ENCODE measurements around the gene ABCA4.

The ABCA4 gene

GRCh38 chr1:94079080-94079940 is 41.6 kb downstream of the ABCA4 start:
- no peak for DNase-seq

GRCh38 chr1:94072840-94073522 is 48.0 kb downstream of the ABCA4 start:
- no peak for DNase-seq

GRCh38 chr1:94071976-94072375 is 49.0 kb downstream of the ABCA4 start:
- DNase-seq = no peak

GRCh38 chr1:94071391-94071790 is 49.6 kb downstream of the ABCA4 start:
- no peak for DNase-seq

GRCh38 chr1:94070865-94071264 is 50.1 kb downstream of the ABCA4 start:
- no peak for DNase-seq

- DNase-seq = no peak
Observed at GRCh38 chr1:94069919-94070285, 51.0 kb downstream of the ABCA4 start.

GRCh38 chr1:94068999-94069918 is 51.7 kb downstream of the ABCA4 start:
- no peak for DNase-seq

- DNase-seq = no peak
Observed at GRCh38 chr1:94068096-94068998, 52.6 kb downstream of the ABCA4 start.

- no peak for DNase-seq
Observed at GRCh38 chr1:94067196-94067595, 53.8 kb downstream of the ABCA4 start.

GRCh38 chr1:94063379-94063778 is 57.6 kb downstream of the ABCA4 start:
- no peak for DNase-seq

GRCh38 chr1:94061513-94062443 is 59.2 kb downstream of the ABCA4 start:
- DNase-seq = peak; percentile 18

GRCh38 chr1:94060720-94061119 is 60.2 kb downstream of the ABCA4 start:
- DNase-seq = no peak

- DNase-seq = no peak
Observed at GRCh38 chr1:94058766-94059165, 62.2 kb downstream of the ABCA4 start.

GRCh38 chr1:94056996-94057395 is 64.0 kb downstream of the ABCA4 start:
- DNase-seq = no peak

GRCh38 chr1:94056171-94056570 is 64.8 kb downstream of the ABCA4 start:
- DNase-seq = no peak

GRCh38 chr1:94055459-94056122 is 65.4 kb downstream of the ABCA4 start:
- DNase-seq = no peak

- DNase-seq = no peak
Observed at GRCh38 chr1:94050675-94051074, 70.3 kb downstream of the ABCA4 start.

GRCh38 chr1:94050254-94050653 is 70.7 kb downstream of the ABCA4 start:
- no peak for DNase-seq

- DNase-seq = no peak
Observed at GRCh38 chr1:94049791-94050190, 71.2 kb downstream of the ABCA4 start.

GRCh38 chr1:94048413-94049164 is 72.4 kb downstream of the ABCA4 start:
- DNase-seq = no peak
